ENCODE results near the gene TMEM131.
A peak's percentile ranks its signal among the peaks of the same experiment; 100 is the strongest.
"Not testable (repeated sequence)": the region's sequence is repeated elsewhere in the genome, so short reads cannot be mapped to it uniquely, and the experiment has no call there.

The TMEM131 gene

GRCh38 chr2:97718051-97718882 lies 277.5 kb downstream of the TMEM131 start:
- peak; percentile 70 for DNase-seq

DNA sequence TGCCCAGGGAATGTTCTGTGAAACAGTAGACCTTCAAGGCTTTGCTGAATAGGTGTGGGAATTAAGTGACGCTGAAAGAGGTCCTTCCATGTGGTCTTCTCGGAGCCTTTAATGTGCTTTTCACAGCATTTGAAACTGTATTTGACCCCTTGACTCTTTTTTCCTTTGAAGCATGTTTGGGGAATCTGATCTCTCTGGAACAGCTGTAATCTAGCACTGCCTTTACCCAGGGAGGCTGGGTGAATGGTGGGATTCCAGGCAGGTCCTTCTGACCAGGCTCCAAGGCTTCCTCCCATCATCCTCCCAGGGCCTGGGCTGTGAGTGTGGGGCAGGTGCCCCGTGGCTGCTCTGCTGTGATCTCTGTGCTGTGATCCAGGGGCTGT lies 278.1 kb downstream of the TMEM131 start:
- no peak for DNase-seq

DNA sequence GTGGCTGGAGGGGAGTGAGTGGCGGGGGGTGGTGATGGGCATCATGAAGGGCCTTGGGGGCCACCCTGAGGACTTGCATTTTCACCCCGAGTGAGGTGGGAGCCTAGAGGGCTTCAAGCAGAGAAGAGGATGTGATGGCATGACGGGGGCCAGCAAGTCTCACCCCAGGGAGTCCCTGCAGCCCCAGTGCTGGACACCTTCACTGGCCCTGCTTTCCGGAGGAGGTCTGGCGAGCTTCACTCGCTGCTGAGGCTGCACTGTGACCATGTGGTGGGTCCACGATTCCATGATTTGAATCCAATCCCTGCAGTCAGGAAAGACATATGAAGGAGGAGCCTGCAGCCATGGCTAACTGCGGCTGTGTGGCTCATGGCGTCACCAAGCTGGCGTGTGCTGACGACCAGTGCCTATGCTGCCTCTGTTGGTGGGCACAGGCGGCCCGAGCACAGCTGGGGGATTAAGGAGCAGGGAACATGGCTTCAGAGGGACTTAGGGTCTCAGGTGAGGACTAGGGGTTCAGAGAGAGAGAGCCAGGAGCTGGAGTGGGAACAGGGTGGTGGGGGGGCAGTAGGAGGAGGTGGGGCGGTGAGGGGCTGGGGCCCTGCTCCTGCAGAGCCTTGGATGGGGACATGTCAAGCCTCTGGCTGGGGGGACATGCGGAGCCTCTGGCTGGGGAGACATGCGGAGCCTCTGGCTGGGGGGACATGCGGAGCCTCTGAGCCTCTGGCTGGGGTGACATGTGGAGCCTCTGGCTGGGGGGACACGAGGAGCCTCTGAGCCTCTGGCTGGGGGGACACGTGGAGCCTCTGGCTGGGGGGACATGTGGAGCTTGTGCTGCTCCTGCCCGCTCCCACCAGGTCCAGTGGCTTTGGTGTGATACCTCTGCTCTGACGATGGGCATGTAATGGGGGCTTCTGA lies 278.8 kb downstream of the TMEM131 start:
- DNase-seq = no peak

- no peak for DNase-seq
Observed at GRCh38 chr2:97715951-97716694, 279.6 kb downstream of the TMEM131 start.

- DNase-seq = no peak
Observed at GRCh38 chr2:97714950-97715652, 280.6 kb downstream of the TMEM131 start.

GRCh38 chr2:97714084-97714949 lies 281.4 kb downstream of the TMEM131 start:
- no peak for DNase-seq

GRCh38 chr2:97713296-97714083 lies 282.3 kb downstream of the TMEM131 start, which contains the start of gene ZAP70:
TSS of gene ZAP70 (plus strand) at chr2:97713576. CDS start at chr2:97724037, 10,461 bp downstream.
- DNase-seq = peak; percentile 57

DNA sequence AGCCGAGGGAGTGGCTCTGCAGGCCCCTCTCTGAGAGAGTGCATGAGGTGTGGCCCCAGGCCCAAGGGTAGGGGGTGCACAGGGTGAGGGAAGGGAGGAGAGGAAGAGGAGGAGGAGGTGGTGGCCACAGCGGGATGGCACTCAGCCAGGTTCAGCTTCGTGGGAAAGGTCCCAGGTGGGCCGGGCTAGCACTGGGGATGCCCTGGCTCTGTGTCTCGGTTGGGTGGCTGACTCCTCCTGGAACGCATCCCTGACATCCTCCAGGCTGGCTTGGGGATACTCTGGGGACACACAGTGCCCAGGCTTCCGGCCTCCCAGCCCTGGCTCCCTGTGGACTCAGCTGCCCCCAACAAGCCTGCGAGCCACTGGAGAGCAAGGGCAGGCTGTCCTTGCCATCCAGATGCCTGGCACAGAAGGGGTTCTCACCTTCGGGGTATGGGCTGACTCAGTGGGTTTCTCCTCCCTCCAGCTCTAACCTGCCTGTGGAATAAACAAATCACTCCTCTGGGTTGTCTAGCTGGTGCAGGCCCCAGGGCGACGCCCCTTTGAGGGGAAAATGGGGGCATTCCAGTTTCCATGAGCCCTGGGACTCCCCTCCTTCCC lies 283.0 kb downstream of the TMEM131 start:
- peak; percentile 52 for DNase-seq

DNA sequence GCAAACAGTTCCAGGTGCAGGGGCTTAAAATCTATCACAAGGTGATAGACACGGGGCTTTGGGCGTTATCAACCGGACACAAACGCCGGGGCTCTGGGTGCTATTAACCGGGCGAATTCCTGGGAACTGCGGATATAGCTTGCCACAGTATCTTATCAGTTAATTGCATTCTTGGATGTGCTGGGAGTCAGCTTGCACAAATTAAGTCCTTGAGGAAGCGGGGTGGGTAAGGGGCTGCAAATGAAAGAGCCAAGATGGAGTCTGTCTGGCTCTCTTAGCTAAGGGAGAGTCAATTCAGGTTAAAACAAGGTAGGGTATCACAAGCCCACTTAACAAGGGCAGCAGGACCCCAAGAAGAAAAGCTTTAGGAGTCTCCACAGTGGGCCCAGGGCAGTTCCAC lies 283.6 kb downstream of the TMEM131 start:
- DNase-seq = not testable (repeated sequence)

DNA sequence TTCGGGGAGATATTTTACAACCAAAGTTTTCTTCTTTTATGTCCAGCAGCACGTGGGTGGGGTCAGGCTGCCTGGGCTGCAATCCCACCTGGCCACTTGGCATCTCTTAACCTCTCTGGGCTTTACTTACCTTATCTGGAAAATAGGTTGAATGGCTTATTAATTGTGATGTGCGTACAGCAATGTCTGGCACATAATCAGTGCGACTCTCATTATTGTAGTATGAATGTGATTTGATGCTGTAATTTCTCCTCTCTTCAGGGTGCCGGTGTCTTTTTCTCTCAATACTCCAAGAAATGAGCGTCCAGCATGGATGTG lies 284.4 kb downstream of the TMEM131 start:
- no peak for DNase-seq

DNA sequence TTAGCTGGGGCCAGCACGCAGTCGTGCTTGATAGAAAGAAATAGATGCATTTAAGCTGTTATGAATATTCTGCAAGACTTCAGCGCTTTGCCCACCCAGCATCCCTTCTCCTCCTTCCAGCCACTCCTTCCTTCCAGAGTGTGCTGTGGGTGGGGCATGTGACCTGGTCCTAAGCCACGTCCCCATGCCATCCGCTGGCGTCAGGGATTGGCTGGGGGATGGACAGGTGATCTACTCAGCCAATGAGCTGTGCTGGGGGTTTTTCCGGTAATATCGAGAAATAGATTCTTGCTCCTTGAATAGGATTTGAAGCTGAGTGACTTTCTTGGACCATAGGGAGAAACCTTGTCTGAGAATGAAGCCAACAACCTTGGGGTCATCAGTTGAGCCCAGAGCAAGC lies 287.1 kb downstream of the TMEM131 start:
- DNase-seq = no peak

GRCh38 chr2:97708048-97708380 lies 287.7 kb downstream of the TMEM131 start:
- no peak for DNase-seq

- DNase-seq = no peak
Observed at GRCh38 chr2:97707362-97708047, 288.2 kb downstream of the TMEM131 start.

DNA sequence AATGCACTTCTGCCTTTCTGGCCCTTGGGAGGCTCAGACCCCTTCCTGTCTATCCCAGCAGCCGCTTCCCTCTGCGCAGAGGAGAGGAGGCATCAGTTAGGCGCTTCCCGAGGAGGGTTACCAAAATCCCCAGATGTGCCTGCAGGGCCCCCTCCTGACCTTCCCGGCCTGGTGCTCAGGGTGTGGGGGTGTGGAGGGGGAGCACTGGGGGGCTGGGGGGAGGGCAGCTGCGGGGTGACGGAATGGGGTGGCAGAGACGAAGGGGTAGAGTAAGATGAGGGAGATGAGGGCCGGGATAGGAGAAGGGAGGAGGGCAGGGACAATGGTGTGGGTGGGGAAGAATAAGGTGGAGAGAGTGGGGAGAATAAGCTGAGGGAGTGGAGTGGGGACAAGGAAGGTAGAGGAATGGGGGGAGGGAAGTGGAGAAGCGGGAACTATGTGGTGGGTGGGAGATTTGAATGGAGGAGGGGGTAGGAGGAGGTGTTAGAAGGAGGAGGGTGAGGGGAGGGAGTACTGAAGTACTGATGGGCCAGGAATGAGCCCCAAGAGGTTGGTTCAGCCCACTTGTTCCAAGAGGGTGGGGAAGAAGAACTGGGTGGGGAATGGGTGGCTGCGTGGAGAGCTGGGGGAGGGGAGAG lies 288.9 kb downstream of the TMEM131 start:
- no peak for DNase-seq
